22Rv1 (cell line): ENCODE data around the gene PARD6G.

ENCODE experiments used
- CTCF ChIP-seq: fragments of 450-650 bp; IDR thresholded peaks from 2 replicates; pipeline ENCODE4 v1.5.1; 2017; ENCODE audit warnings: mild to moderate bottlenecking
- ZFX ChIP-seq: fragments of 450-650 bp; IDR thresholded peaks from 2 replicates; pipeline ENCODE4 v1.6.1; 2017; ENCODE audit warnings: antibody characterized with exemption, borderline replicate concordance

GRCh38 chr18:80227472-80227871, 19.8 kb downstream of the PARD6G start:
- no peak for TF ChIP-seq ZFX
- TF ChIP-seq CTCF, result no peak
